Mononuclear cell (primary cell): ENCODE results near the gene ATP6V0B. TPM values are rescaled to one million over a fixed set of nuclear protein-coding genes. Genes with fewer than 3 reads are reported as not detected.

Experiments used
- H3K27me3 ChIP-seq: 2 replicates; pipeline ENCODE4 v1.6.0; 2011; ENCODE audit warnings: low read length, control low read depth; ENCODE audit not compliant: insufficient read depth
- H3K4me1 ChIP-seq: 2 replicates; pipeline ENCODE4 v1.5.1; 2011; ENCODE audit warnings: mild to moderate bottlenecking, low read length, control low read depth; ENCODE audit not compliant: insufficient read depth
- H3K4me3 ChIP-seq: 2 replicates; pipeline ENCODE4 v1.5.1; 2011; ENCODE audit warnings: mild to moderate bottlenecking, low read length, moderate library complexity
- H3K9me3 ChIP-seq: 2 replicates; pipeline ENCODE4 v1.5.1; 2011; ENCODE audit warnings: low read depth, mild to moderate bottlenecking, control low read depth, low read length
- total RNA-seq: library from RNA; depleted of rRNA; stranded (reverse); fragments of >200 nt; gene quantifications from one replicate; pipeline ENCODE4 v1.2.3, GENCODE V29; 2012

The ATP6V0B gene
- total RNA-seq, 1 donor = 73.1 TPM

DNA sequence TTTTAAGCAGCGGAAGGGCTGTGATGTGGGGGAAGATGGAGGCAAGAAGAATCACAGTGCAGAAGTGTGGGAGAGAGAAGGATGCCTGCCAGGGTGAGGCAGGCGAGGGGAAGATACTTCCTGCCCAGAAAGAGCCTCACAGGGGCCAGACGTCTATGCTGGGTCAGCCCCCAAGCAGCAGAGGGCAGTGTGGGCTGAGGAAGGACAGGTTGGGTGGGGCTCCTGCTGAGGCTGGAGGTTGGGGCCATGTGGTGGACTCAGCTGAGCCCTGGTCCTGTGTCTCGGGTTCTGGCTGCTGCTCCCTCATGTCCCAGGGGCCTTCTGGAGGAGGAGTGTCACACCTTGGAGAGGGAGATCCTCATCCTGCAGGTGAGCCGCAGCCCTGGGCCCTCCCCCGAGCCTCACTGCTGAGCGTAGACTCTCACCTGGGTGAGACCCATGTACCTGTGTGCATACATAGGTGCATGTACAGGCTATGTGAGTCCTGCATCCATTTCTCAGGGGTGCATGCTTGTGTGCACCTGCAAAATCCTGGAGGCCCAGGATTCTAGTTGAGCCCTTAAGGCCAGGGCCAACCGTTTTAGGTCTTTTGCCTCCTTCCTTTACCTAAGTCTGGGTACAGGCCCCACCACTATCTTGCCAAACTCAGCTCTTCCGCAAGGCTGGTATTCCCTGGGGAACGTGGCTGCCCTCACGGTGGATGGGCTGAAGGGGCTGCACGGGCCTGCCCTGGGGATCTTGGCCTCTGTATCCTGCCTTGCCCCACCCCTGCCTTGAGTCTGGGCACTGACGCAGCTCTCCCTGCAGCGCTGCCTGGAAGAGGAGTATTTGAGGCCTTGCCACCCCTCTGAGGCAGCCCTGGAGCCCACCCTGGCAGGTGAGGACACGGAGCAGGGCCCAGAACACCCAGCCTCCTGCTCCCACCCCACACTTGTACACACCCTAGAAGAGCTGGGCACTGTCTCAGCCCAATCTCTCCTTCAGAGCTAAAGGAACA lies 20.3 kb downstream of the ATP6V0B start:
- peaks cover 13% of the 10 kb centered on the region for H3K4me1 ChIP-seq

GRCh38 chr1:43995984-43996732 lies 21.4 kb downstream of the ATP6V0B start:
- Histone ChIP-seq H3K9me3 (no peaks in the 10 kb centered on the region), H3K27me3 (no peaks in the 10 kb centered on the region), H3K4me1 (peaks cover 9% of the 10 kb centered on the region)

More for the DNA sequence above, 20.3 kb downstream of the ATP6V0B start:
- Histone ChIP-seq H3K4me3 (no peak overlapping the region), H3K9me3 (no peaks in the 10 kb centered on the region), H3K27me3 (no peaks in the 10 kb centered on the region)

GRCh38 chr1:43996733-43997115 lies 22.0 kb downstream of the ATP6V0B start:
- Histone ChIP-seq H3K9me3 (no peaks in the 10 kb centered on the region), H3K27me3 (no peaks in the 10 kb centered on the region), H3K4me3 (no peak overlapping the region), H3K4me1 (peaks cover 9% of the 10 kb centered on the region)

More at GRCh38 chr1:43995984-43996732, 21.4 kb downstream of the ATP6V0B start:
- no peak overlapping the region for H3K4me3 ChIP-seq

- Histone ChIP-seq H3K27me3 (no peaks in the 10 kb centered on the region), H3K4me1 (peaks cover 2% of the 10 kb centered on the region), H3K9me3 (no peaks in the 10 kb centered on the region), H3K4me3 (no peak overlapping the region)
These were observed 22.7 kb downstream of the ATP6V0B start for GRCh38 chr1:43997295-43997999.

DNA sequence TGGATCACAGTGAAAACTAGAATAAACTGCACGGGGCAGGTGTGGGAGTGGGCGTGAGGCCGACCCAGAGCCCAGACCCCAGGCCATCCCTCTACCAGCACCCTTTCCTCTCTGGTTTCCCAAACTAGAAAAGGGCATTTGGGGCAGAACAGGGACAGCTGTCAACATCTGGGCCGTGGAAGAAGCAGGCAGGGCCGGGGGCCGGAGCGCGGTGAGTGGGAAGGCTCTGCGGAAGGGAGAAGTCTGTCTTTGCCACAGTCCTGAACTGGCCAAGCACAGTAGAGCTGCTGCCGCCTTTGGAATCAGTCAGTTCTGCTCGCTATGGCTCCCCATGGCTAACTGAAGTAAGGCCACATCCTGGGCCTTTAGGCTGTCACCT lies 23.2 kb downstream of the ATP6V0B start:
- no peaks in the 10 kb centered on the region for H3K9me3 ChIP-seq
- H3K4me1 ChIP-seq = no peaks in the 10 kb centered on the region
- no peaks in the 10 kb centered on the region for H3K27me3 ChIP-seq
- no peak overlapping the region for H3K4me3 ChIP-seq

GRCh38 chr1:43999455-43999854 lies 24.7 kb downstream of the ATP6V0B start:
- Histone ChIP-seq H3K27me3 (no peaks in the 10 kb centered on the region), H3K4me3 (no peak overlapping the region), H3K4me1 (no peaks in the 10 kb centered on the region), H3K9me3 (no peaks in the 10 kb centered on the region)

GRCh38 chr1:44000122-44000665 lies 25.4 kb downstream of the ATP6V0B start:
- no peak overlapping the region for H3K4me3 ChIP-seq
- H3K9me3 ChIP-seq = no peaks in the 10 kb centered on the region
- no peaks in the 10 kb centered on the region for H3K27me3 ChIP-seq
- H3K4me1 ChIP-seq = no peaks in the 10 kb centered on the region

DNA sequence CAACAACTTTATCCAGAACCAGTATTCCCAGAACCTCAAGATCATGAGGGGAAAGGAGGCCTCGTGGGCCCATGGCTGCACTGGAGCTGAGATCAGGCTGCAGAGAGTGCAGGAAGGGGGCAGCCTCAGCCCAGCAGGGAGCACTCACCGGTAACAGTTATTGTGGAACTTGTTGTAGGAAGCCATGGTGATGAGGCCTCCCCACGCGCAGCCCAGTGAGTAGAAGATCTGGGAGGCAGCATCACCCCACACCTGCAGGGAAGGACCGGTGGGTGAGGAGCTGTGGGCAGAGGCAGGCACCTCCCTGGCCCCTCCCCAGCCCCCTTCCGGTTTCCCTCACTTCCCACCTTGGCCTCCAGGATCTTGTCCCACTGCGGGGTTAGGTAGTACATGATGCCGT lies 27.4 kb downstream of the ATP6V0B start:
- H3K27me3 ChIP-seq = no peaks in the 10 kb centered on the region
- no peaks in the 10 kb centered on the region for H3K4me1 ChIP-seq
- no peaks in the 10 kb centered on the region for H3K9me3 ChIP-seq
- H3K4me3 ChIP-seq = no peak overlapping the region

- H3K27me3 ChIP-seq = no peaks in the 10 kb centered on the region
- no peaks in the 10 kb centered on the region for H3K9me3 ChIP-seq
- H3K4me3 ChIP-seq = no peak overlapping the region
- H3K4me1 ChIP-seq = no peaks in the 10 kb centered on the region
These were observed 27.9 kb downstream of the ATP6V0B start for GRCh38 chr1:44002606-44003157.

- H3K4me3 ChIP-seq = no peak overlapping the region
- no peaks in the 10 kb centered on the region for H3K4me1 ChIP-seq
- no peaks in the 10 kb centered on the region for H3K27me3 ChIP-seq
- no peaks in the 10 kb centered on the region for H3K9me3 ChIP-seq
These were observed 33.5 kb downstream of the ATP6V0B start for GRCh38 chr1:44008259-44008658.

GRCh38 chr1:44010935-44011471 lies 36.2 kb downstream of the ATP6V0B start:
- H3K27me3 ChIP-seq = no peaks in the 10 kb centered on the region

DNA sequence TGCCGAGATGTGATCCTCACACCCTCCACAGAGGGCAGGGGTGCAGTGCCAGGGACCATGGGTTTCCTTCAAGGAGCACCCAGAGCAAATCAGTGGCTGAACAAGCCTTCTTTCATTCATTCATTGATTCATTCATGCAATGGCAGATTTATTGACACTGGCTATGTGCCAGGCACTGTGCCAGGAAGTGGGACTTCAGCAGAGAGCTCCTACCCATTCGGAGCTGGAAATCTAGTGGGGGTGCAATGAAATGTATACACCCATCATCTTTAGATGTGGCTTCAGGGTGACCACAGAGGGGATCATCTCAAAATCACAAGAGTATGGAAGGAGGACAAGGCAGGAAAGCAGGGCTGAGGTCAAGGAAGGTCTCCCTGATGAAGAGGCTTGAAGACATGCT lies 37.6 kb downstream of the ATP6V0B start:
- no peaks in the 10 kb centered on the region for H3K9me3 ChIP-seq

More at GRCh38 chr1:44010935-44011471, 36.2 kb downstream of the ATP6V0B start:
- no peak overlapping the region for H3K4me3 ChIP-seq
- H3K4me1 ChIP-seq = no peaks in the 10 kb centered on the region
- no peaks in the 10 kb centered on the region for H3K9me3 ChIP-seq

GRCh38 chr1:44012941-44013609 lies 38.3 kb downstream of the ATP6V0B start:
- no peak overlapping the region for H3K4me3 ChIP-seq
- H3K9me3 ChIP-seq = no peaks in the 10 kb centered on the region
- H3K4me1 ChIP-seq = no peaks in the 10 kb centered on the region
- no peaks in the 10 kb centered on the region for H3K27me3 ChIP-seq

More for the DNA sequence above, 37.6 kb downstream of the ATP6V0B start:
- H3K27me3 ChIP-seq = no peaks in the 10 kb centered on the region
- H3K4me1 ChIP-seq = no peaks in the 10 kb centered on the region
- H3K4me3 ChIP-seq = no peak overlapping the region

DNA sequence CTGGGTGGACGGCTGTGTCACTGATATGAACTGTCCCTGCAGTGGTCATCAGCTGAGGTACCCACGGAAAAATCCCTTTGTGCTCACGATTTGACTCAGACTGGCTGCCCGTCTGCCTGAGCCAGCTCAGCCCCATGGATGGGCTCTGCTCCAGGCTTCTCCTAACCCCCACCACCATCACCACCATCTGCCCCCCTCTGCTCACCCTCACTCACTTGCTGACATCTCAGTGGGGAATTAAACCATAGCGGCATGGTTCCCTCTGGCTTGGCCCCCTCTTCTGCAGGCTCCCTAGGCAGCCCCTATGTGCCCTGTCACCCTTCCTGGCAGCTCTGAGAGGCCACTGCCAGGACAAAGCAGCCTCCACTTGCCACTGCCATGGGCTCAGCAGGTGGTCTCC lies 39.2 kb downstream of the ATP6V0B start:
- H3K4me1 ChIP-seq = no peaks in the 10 kb centered on the region
- no peaks in the 10 kb centered on the region for H3K9me3 ChIP-seq
- no peaks in the 10 kb centered on the region for H3K27me3 ChIP-seq
- H3K4me3 ChIP-seq = no peak overlapping the region
